ENCODE results near the gene NLRC4.

The NLRC4 gene

DNA sequence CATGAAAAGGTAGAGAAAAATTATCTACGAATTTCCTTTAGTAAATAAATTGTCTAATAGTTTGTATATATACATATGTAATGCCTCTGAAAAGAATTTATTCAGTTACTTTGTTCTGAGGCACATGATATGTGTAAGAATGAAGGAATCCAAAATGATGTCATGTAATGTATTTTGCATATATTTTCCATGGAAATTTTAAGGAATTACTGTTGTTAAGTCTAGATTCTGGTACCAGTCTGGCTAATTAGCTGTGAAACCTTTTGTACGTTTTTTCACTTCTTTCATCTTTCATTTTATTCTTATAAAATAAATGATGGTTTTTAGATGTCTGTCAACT, 25.3 kb upstream of the NLRC4 start (continued):
- TF ChIP-seq, protein P1, sequence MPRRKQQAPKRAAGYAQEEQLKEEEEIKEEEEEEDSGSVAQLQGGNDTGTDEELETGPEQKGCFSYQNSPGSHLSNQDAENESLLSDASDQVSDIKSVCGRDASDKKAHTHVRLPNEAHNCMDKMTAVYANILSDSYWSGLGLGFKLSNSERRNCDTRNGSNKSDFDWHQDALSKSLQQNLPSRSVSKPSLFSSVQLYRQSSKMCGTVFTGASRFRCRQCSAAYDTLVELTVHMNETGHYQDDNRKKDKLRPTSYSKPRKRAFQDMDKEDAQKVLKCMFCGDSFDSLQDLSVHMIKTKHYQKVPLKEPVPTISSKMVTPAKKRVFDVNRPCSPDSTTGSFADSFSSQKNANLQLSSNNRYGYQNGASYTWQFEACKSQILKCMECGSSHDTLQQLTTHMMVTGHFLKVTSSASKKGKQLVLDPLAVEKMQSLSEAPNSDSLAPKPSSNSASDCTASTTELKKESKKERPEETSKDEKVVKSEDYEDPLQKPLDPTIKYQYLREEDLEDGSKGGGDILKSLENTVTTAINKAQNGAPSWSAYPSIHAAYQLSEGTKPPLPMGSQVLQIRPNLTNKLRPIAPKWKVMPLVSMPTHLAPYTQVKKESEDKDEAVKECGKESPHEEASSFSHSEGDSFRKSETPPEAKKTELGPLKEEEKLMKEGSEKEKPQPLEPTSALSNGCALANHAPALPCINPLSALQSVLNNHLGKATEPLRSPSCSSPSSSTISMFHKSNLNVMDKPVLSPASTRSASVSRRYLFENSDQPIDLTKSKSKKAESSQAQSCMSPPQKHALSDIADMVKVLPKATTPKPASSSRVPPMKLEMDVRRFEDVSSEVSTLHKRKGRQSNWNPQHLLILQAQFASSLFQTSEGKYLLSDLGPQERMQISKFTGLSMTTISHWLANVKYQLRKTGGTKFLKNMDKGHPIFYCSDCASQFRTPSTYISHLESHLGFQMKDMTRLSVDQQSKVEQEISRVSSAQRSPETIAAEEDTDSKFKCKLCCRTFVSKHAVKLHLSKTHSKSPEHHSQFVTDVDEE (CRISPR knock-in tag; IDR thresholded peaks at IDR 0.05), result no peak
- no peak for TF ChIP-seq ZC3H10 (CRISPR knock-in tag; IDR thresholded peaks at IDR 0.05)
- no peak for TF ChIP-seq PPARA (CRISPR knock-in tag; IDR thresholded peaks at IDR 0.05; ENCODE audit: borderline replicate concordance)
- TF ChIP-seq GLIS3 (CRISPR knock-in tag; IDR thresholded peaks at IDR 0.05), result no peak
- TF ChIP-seq ZNF8 (CRISPR knock-in tag; IDR thresholded peaks at IDR 0.05), result no peak
- TF ChIP-seq TCF4 (CRISPR knock-in tag; IDR thresholded peaks at IDR 0.05; ENCODE audit: borderline replicate concordance), result no peak
- TF ChIP-seq BACH2 (CRISPR knock-in tag; IDR thresholded peaks at IDR 0.05; ENCODE audit: borderline replicate concordance), result no peak

DNA sequence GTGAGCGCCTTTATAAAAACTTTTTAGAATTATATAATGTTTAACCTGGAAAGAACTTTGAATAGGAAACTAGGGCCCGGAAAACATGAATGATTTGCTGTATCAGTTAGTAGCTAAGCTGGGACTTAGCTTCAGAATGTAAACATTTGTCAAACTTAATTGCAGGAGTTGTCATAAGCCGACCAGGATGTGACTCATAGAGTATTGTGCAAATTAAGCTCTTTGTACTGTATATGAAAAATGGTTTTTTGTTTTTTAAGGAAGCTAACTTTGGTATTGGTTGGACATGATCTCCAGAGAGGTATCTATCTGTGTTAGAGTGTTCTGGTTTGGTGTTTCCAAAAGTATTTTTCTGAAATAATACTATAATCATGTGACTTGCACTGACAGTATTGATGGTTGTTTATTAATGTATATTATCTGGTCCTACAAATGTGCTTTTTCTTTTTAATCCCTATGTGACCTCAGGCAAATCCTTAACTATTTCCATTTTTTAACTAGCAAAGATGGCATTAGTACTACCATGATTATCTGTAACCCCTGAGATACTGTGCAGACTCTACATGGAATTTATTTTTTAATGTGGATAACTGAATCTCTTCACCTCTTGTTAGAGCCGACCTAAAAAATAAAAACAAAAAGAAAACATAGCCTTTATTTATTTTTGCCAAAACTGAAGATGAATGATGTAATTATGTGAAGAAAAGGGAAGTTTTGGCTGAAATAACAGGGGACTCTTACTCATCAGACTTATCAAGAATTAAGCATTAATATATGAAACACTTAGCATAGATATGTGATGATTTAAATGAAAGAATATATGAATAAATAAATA, 24.7 kb upstream of the NLRC4 start:
- peak; percentile 54 for ATAC-seq
- no peak for TF ChIP-seq ZFP3 (CRISPR knock-in tag; IDR thresholded peaks at IDR 0.05)
- TF ChIP-seq ZNF8 (CRISPR knock-in tag; IDR thresholded peaks at IDR 0.05), result peak; percentile 77; the same call in 1 of the 2 replicates

DNA sequence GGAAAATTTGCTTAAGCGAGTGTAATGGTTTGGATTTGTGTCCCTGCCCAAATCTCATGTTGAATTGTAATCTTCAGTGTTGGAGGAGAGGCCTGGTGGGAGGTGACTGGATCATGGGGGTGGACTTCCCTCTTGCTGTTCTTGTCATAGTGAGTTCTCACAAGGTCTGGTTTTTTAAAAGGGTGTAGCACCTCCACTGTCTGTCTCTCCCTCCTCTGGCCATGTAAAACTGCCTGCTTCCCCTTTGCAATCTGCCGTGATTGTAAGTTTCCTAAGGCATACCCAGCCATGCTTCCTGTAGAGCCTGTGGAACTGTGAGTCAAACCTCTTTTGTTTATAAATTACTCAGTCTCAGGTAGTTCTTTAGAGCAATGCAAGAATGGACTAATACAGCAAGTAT, 19.6 kb upstream of the NLRC4 start:
- TF ChIP-seq PPARA (CRISPR knock-in tag; IDR thresholded peaks at IDR 0.05; ENCODE audit: borderline replicate concordance) (no peak), RARB (CRISPR knock-in tag; IDR thresholded peaks at IDR 0.05) (no peak), SNAI2 (CRISPR knock-in tag; IDR thresholded peaks at IDR 0.05) (no peak)
- ATAC-seq, result no peak

DNA sequence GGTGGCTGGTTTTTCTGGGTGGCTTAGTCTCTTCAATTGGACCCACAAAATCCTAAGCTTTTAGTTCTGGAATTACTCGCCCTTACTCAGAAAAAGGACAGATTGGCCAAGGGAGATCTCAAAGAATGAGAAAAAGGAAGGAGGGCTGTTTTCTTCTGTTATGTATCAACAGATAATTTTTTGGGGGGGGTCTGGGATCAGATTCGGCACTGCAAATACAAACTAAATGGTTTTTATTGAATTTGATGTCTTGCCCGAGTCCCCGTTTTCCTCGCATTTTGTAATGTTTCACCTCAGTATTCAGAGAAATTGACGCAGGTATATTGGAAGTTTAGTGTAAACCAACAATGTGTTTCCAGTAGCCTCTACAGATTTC, 13.8 kb upstream of the NLRC4 start:
- TF ChIP-seq PPARA (CRISPR knock-in tag; IDR thresholded peaks at IDR 0.05; ENCODE audit: borderline replicate concordance), result no peak
- TF ChIP-seq, protein P2, sequence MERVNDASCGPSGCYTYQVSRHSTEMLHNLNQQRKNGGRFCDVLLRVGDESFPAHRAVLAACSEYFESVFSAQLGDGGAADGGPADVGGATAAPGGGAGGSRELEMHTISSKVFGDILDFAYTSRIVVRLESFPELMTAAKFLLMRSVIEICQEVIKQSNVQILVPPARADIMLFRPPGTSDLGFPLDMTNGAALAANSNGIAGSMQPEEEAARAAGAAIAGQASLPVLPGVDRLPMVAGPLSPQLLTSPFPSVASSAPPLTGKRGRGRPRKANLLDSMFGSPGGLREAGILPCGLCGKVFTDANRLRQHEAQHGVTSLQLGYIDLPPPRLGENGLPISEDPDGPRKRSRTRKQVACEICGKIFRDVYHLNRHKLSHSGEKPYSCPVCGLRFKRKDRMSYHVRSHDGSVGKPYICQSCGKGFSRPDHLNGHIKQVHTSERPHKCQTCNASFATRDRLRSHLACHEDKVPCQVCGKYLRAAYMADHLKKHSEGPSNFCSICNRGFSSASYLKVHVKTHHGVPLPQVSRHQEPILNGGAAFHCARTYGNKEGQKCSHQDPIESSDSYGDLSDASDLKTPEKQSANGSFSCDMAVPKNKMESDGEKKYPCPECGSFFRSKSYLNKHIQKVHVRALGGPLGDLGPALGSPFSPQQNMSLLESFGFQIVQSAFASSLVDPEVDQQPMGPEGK (CRISPR knock-in tag; IDR thresholded peaks at IDR 0.05; ENCODE audit: borderline replicate concordance), result 0 out of 2 replicates have a peak, but pooled peaks have one; percentile 65
- TF ChIP-seq CSDC2 (CRISPR knock-in tag; IDR thresholded peaks at IDR 0.05), result no peak
- no peak for TF ChIP-seq ZNF8 (CRISPR knock-in tag; IDR thresholded peaks at IDR 0.05)
- no peak for TF ChIP-seq OSR1 (CRISPR knock-in tag; IDR thresholded peaks at IDR 0.05)
- TF ChIP-seq ISL1 (CRISPR knock-in tag; IDR thresholded peaks at IDR 0.05), result no peak
- TF ChIP-seq, protein P3, sequence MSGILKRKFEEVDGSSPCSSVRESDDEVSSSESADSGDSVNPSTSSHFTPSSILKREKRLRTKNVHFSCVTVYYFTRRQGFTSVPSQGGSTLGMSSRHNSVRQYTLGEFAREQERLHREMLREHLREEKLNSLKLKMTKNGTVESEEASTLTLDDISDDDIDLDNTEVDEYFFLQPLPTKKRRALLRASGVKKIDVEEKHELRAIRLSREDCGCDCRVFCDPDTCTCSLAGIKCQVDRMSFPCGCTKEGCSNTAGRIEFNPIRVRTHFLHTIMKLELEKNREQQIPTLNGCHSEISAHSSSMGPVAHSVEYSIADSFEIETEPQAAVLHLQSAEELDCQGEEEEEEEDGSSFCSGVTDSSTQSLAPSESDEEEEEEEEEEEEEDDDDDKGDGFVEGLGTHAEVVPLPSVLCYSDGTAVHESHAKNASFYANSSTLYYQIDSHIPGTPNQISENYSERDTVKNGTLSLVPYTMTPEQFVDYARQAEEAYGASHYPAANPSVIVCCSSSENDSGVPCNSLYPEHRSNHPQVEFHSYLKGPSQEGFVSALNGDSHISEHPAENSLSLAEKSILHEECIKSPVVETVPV (CRISPR knock-in tag; IDR thresholded peaks at IDR 0.05), result no peak
- TF ChIP-seq, protein P1 (CRISPR knock-in tag; IDR thresholded peaks at IDR 0.05), result no peak
- ATAC-seq, result no peak
